VCaP (cell line): ENCODE data around the gene DNAJC16.

Experiments
- H3K27ac ChIP-seq: fragments of 450-650 bp; 2 replicates; pipeline ENCODE4 v1.5.1; 2017
- TF ChIP-seq, protein P1 (sequence below): fragments of 450-650 bp; conservative IDR thresholded peaks from 2 replicates; pipeline ENCODE4 v1.5.1; 2017; ENCODE audit warnings: mild to moderate bottlenecking, moderate library complexity

Gene DNAJC16

DNA sequence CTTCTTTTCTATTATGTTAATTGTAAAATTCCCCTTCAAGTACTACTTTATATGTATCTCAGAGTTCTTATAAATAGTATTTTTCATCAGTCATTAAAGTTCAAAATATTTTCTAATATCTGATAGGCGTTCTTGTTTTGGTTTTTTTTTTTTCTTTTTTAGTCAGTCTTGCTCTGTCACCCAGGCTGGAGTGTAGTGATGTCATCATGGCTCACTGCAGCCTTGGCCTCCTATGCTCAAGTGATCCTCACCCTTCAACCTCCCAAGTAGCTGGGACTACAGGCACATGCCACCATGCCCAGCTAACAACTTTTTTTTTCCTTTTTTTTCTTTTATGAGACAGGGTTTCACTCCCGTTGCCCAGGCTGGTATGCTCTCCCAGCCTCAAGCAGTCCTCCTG, 30.9 kb downstream of the DNAJC16 start:
- TF ChIP-seq, protein P1, sequence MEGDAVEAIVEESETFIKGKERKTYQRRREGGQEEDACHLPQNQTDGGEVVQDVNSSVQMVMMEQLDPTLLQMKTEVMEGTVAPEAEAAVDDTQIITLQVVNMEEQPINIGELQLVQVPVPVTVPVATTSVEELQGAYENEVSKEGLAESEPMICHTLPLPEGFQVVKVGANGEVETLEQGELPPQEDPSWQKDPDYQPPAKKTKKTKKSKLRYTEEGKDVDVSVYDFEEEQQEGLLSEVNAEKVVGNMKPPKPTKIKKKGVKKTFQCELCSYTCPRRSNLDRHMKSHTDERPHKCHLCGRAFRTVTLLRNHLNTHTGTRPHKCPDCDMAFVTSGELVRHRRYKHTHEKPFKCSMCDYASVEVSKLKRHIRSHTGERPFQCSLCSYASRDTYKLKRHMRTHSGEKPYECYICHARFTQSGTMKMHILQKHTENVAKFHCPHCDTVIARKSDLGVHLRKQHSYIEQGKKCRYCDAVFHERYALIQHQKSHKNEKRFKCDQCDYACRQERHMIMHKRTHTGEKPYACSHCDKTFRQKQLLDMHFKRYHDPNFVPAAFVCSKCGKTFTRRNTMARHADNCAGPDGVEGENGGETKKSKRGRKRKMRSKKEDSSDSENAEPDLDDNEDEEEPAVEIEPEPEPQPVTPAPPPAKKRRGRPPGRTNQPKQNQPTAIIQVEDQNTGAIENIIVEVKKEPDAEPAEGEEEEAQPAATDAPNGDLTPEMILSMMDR = no peak
- peak overlapping the region; percentile 99 for H3K27ac ChIP-seq

DNA sequence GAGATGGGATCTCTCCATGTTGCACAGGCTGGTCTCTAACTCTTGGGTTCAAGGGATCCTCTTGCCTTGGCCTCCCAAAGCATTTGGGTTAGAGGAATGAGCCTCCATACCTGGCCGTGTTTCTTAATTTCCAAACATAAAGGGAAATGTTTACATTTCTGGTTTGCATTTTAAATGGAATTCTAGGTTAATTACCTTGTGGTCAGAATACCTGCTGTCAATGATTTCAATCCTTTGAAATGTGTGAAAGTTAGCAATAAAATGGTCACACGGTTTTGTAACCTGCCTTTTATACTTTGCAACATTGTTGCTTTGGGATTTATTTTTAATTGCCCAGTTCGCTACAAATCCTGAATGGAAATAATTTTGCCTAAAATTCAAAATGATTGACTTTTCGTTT, 31.9 kb downstream of the DNAJC16 start:
- peak overlapping the region; percentile 99 for H3K27ac ChIP-seq

DNA sequence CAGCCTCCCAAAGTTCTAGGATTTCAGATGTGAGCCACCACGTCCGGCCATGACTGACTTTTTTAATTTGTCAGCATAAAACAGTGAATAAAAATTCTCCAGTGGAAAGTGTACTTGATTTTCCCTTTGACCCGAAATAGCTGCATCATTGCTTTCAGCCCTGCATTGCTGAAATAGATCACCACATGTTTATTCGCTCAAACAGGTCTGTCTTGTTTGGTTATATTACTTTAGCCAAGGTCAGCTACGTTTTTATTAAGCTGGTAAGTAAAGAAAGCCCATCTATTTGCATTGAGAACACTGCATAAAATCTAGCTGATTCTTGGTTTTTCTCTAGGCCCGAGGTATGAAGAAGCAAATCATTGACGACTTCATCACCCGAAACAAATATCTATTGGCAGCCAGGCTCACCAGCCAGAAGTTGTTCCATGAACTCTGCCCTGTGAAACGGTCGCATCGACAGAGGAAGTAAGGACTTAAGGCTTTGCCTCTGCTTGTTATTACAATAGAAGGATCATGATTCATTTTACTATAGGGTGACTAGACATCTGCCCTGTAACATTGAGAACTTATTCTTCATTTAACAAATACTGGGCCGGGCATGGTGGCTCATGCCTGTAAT, 32.7 kb downstream of the DNAJC16 start:
- peak overlapping the region; percentile 99 for H3K27ac ChIP-seq
- TF ChIP-seq, protein P1 = no peak

More for the DNA sequence above, 31.9 kb downstream of the DNAJC16 start:
- TF ChIP-seq, protein P1 = no peak

DNA sequence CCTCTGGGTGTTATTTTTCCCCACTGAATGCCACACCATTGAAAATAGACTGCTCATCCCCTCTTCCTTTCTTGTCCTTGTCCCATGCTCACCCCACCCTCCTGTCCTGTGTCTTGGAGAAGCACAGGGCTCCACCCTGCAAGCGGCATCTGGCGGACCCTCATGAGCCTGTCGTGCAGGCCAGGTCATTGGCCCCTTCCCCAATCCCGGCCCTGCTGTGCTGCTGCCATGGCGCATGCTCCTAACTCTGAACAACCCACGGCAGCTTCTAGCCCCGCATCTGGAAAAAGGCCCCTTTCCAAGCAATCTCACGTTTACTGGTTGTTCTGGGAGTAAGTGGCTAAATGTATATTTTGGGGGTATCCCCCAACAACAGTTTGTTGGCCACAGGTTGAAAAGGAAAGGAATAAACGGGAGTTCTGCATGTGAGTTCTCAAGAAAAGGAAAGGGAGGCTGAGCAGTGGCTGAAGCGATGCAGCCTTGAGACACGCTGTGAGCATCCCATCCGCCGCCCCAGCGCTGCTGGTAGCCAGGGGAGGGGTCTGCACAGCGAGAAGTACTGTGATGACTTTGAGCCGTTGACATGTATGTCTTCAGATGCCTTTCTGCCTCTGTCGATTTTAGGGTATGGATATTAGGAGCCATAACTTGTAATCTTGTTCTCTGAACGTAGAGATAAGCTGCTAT, 41.9 kb downstream of the DNAJC16 start:
- no peak overlapping the region for H3K27ac ChIP-seq
- TF ChIP-seq, protein P1 = no peak

DNA sequence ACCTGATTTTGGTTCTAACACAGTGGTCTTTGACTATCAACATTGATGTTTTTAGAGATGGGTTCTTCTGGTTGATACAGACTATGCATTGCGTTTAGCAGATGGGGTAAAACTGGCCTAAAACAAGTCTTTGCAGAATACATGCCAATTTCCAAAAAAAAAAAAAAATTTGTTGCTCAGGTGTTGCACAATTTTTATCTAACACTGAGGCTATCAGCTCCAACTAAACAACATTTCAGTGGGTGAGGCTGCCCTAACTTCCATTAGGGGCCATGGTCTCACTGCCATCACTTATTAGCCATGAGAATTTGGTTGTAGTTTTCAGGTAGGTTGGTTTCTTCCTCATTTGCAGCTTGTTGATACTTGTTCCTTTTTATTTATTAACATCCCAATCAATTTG, 44.2 kb downstream of the DNAJC16 start:
- TF ChIP-seq, protein P1 = no peak
- no peak overlapping the region for H3K27ac ChIP-seq

DNA sequence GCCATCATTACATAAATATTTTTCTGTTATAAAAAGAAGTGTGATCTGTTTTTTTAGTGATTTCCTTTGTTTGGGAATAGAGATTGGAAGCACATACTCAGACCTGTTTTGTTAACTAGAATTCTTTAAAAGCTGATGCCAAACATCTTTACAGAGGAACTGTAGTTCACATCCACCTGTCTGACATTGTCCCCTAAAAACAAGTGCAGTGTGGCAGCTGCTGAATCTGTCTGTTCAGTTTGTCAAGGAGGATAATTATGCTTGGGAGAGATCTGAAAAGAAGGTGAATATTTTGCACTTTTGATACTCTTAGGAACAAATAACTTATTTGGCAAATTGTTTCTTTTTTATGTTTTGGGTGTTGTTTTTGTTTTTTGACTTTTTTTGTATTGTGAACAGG, 44.6 kb downstream of the DNAJC16 start:
- TF ChIP-seq, protein P1 = no peak
- no peak overlapping the region for H3K27ac ChIP-seq

DNA sequence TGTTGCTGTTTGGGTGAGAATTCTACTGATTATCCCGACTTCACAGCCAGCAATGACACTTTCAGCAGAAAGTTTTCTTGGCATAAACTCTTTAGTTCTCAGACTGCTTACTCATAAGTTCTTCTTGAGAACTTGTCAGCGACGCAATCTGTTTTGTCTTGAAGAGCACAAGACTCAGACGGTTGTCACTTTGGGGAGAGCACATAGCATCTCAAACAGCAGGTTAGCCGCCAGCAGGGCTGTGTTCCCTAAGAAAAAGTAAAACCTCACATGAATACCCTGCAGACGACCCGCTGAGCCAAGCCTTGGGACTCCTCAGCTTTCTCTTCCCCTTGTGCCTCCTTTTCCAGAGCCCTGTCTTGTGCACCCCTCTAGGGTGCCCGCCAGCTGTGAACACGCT, 46.8 kb downstream of the DNAJC16 start:
- no peak overlapping the region for H3K27ac ChIP-seq
- TF ChIP-seq, protein P1 = no peak
